A204.1 (cell line): Measurements from ENCODE around the gene GPRC5A.

ENCODE experiments used
- FAIRE-seq: peaks from 2 replicates; lab custom pipeline; 2012; peaks lifted over from hg19 to GRCh38; lab: Jason Lieb, UNC

Gene GPRC5A

DNA sequence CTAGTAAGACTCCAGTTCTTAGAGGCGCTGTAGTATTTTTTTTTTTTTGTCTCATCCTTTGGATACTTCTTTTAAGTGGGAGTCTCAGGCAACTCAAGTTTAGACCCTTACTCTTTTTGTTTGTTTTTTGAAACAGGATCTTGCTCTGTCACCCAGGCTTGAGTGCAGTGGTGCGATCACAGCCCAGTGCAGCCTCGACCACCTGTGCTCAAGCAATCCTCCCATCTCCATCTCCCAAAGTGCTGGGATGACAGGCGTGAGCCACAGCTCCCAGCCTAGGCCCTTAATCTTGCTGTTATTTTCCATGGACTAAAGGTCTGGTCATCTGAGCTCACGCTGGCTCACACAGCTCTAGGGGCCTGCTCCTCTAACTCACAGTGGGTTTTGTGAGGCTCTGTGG lies 21.3 kb downstream of the GPRC5A start:
- no peak for FAIRE-seq

DNA sequence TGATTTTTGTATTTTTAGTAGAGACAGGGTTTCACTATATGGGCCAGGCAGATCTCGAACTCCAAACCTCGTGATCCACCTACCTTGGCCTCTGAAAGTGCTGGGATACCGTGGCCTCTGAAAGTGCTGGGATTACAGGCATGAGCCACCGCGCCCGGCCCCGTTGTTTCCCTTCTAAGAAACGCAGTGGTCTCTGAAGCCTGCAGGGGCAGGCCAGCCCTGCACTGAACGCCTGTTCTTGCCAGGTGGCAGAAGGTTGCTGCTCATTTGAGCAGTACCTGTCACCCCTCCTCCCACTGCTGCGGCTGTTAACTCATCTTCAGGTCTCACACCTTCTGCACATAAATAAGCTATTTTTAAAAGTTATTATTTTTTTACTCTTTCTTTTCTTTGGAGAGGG lies 24.3 kb downstream of the GPRC5A start:
- no peak for FAIRE-seq

DNA sequence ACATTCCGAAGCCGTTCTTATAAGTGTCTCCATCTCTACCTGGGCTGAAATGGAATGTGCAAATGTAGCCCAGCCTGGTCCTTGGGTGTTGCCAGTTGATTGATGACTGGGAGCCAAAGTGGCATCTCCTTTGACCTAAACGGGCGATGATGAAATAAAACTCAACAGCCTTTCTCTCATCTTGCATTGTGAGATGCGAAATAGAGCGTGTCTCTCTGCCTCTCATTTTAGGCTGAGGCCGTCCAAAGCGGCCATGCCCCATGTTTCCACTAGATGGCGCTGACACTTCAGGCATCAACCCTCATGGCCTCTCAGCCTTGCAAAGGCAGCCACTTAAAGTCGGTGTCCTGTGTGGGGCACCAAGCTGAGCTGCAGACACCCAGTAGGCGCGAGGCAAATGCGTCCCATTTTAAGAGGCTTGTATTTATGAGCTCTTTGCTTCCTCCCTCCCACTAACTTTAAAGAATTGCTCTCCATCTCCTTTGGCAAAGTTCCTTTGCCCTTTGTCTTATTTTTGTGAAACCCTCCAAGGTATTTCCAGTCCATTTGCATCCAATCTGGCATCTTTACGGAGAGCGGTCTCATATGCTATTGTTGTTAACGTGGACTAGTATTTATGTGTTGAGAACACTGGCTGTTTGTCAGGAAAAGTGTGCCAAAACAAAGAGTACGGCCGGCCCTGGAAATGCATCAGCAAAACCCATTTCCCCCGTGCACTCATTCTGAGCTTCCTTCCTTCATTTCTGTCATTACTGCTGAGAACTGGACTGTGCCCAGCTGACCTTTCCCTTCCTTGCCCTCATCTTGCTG lies 25.0 kb downstream of the GPRC5A start:
- FAIRE-seq: peak; percentile 75

DNA sequence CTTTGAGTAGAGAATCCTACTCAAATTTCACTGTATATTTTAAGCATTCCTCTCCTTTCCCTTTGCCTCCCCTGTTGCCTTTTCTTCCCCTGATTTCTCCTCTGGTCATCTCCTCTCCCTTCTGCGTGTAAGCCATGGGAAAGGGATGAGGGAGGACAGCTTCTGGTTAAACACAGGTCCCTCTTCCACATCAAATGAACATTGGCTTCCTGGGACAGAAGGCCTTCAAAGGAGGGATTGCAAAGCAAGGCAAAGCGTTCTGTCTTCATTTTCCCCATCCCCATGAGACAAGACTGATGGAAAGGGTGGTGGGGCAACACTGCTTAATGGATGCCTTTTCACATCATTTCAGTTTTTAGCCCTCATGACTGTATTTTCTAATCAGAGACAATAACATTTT lies 26.2 kb downstream of the GPRC5A start:
- FAIRE-seq: no peak

DNA sequence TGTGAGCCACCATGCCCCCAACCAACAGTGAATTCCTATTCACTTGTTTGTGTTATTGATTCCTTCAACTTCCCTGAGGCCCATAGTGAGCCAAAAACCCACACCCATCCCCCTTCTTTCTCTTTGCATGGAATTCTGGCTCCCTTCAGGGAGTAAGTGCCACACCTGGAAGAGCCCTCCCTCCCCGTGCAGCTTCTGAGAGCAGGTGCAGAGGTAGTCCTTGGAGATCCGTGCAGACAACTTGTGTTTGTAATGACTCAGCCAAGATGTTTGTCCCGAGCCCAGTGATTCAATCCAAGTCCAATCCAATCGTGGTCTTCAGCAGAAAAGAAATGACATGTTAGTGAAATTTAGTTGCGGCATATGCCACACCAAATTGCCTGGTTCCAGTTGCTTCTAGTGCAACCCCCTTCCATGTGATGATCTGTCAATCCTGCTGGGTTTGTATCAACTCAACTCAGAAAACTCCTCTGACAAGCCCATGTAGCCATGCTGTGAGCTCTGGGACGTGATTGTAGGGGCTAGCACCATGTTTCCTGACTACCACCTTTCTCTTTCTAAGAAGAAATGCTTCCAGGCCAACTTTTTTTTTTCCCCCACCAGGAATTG lies 27.5 kb downstream of the GPRC5A start:
- FAIRE-seq: no peak

DNA sequence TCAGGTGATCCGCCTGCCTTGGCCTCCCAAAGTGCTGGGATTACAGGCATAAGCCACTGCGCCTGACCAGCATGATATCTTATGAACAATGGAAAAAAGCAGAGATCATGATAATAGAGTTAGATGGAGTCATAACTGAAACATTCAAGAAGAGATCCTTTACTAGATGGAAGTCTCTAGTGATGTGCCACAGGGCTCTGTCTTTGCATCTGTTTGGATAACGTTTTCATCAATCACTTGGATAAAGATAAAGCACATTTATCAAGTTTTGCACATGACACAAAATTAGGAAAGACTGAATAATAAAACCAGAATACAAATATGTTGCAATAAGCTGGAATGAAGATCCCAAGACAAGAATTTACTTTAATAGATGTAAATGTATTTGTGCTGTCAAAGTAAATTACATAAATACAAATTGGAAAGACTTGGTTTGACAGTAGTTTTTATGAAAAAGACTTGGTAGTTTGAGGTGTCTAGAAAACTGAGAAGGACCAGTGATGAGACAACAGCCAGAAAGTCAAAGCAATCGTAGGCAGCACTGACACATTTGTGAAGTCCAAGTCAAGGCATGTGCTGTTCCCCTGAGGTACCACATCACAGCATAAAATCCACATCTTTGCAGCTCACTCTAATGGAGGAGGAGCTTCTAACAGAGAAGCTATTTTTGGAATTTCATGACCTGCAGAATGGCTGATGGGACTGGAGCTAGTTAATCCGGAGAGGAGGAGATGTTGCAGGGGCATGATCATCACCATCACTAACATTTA lies 28.5 kb downstream of the GPRC5A start:
- FAIRE-seq: no peak

DNA sequence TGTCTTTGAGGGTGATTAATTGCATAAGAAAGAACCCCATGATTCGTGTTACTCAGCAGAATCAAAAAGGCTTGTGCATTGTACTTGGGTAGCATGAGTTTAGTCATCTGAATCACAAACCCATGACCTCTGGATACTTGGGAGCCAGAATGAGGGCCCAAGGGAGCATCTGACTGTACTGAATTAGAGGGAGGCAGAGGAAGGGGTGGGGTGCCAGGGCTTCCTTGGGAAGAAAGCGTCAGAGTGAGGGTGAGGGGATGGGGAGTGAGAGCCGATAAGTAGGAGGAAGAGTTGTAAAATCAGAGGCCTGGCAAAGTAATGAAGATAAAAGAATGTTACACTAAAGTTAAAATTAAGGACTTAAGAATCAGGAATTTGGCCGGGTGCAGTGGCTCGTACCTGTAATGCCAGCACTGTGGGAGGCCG lies 30.8 kb downstream of the GPRC5A start:
- FAIRE-seq: no peak

DNA sequence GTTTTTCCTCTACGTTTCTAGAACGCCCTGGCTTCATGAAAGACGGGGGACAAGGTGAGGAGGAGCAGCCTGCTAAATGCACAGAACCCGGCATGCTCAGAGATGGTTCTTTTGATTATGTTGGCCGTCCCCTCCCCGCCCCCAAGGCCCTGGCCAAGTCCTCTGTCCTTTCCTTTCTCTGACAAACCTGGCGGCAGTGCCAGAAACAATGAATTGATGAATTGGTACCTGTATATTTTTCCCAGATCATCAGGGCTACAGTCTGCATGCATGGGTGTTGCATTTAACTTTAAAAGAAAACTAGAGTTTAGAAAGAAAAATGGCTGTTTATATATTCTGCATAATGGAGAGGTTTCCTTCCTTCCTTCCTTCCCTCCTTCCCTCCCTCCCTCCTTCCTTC lies 31.6 kb downstream of the GPRC5A start:
- no peak for FAIRE-seq

DNA sequence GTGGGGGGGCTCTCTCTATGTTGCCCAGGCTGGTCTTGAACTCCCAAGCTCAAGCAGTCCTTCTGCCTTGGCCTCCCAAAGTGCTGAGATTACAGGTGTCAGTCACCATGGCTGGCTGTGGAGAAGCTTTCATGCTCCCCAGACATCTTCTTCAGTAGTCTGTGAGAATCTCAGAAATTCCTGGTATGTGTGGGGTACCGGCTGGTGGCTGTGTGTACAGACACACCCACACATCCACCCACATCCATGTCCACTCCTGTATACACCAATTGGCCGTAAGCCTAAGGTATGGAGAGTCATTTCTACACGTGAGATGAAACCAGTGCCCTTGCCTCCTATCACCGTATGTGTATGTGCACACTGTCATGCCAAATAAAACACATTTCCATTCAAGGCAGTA lies 32.8 kb downstream of the GPRC5A start:
- FAIRE-seq: no peak

DNA sequence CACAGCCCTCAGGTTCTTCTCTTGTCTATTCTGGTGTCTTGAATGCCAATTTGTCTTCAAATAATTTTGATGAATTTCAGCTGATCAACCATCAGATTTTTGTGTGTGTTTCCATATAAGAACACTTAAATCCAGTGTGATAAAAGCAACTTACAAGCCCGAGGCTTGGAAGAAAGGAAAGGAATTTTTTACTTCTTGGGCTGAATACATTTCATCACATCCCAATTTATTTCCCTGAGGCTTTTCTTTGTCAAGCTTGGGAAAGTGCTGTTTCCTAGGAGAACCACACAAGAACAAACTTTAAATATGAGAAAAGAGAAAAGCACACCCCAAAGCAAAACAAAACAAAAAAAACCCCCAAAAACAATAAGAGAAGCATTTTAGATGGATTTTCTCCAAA lies 34.0 kb downstream of the GPRC5A start:
- no peak for FAIRE-seq

DNA sequence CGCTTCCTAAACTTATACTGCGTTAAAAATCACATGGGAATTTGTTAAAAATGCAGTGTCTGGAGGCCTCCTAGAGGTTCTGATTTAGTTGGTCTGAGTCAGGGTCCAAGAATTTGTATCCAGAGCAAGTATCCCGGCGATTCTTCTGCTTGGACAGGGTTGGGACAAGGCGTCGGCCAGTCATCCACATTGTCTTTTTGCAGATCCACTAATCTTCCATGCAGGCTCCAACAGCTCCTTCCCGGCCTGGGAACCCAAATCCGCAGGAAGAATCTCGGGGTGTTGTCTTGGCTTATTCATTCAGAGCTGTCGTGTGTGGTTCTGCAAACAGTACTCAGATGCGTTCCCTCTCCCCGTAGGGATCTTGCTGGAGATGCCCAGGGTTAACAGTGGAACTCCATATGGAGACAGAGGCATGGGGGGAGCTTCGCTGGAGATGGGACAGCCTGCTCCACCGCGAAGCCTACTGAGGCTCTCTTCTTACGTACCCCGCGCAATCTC lies 35.3 kb downstream of the GPRC5A start:
- no peak for FAIRE-seq

DNA sequence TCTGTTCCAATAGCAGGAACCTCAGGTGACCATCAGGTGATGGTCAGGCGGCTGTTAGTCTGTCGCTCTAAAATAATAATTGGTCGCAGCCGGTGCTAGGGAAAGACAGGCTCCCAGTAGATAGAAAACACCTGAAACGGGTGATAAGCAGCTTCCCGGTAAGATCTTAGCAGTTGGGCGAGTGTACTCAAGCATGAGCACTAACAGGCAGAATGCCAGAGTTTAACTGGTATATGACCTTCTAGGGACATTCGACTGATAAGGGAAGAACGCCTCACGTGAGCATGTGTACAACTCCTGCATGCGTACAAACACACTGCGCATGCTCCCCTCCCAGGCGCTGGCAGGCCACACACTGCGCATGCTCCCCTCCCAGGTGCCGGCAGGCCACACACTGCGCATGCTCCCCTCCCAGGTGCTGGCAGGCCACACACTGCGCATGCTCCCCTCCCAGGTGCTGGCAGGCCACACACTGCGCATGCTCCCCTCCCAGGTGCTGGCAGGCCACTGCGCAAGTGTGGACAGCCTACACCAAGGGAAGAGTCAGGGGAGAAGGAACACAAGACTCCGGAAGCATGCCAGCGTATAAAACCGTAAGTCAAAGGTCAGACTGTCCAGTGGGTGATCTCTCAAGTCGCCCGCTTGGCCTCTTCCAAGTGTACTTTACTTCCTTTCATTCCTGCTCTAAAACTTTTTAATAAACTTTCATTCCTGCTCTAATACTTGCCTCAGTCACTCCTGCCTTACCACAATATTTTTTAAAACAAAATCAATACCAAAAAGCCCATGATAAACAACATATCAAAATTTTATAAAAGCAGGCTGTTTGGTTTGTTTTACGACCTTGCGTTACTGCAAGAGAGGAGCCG lies 36.1 kb downstream of the GPRC5A start:
- no peak for FAIRE-seq

DNA sequence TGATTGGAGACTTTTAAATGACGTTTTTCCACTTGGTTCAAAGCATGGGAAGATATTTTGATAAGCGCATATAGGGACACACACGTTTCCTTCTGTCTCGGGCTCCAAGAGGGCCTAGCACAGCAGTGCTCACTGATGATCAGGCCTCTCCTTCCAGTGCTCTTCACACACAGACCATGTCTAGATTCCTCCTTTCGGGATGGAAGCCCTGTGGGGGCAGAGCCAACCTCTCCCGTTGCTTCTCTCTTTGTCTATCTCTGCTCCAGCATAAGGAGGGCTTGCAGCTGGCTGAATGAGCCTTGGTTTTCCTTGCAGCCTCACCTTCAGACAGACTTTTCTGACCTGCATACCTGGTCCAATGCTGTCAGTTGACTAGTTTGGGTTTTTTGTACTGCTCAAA lies 38.3 kb downstream of the GPRC5A start:
- FAIRE-seq: no peak

DNA sequence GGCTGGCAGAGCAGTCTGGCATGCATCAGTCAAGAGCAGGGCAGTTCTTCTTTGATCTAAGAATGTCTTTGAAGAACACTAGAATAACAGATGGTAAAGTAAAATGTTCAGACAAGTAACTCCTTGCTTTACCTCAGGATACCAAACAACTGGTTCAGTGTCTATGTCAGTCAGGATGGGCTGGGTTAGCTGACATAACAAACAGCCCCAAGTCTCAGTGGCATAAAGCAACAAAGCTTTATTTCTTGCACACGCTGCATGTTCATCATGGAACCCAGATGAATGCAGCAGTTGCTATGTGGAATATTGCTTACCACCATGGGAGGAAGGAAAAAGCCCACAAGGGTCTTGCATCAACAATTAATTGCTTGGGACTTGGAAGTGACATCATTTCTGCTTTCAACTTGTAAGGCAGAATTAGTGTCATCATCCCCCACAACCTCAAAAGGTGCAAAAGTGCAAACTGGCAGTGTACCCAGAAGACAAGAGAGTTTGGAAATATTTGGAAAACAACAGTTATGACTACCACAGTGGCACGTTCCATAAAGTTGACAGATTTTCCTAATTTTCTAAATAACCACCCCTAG lies 39.4 kb downstream of the GPRC5A start:
- FAIRE-seq: no peak

DNA sequence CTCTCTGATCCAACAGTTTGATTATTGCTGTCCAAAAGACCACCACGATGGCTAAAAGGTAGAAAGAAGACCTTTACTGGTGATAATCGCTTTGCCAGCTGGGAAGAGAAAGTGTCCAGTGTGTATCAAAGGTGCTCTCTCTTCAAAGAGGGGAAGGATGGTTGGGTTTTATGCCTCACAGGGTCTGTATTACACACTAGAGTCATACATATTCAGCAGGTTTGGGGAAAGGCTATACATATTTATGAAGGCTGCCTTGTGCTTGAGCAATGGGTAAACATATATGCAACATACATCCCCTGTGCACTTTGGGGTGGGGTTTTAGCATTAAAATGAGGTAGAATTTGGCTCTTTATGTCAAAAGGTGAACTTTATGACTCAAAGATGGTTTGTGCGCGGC lies 42.4 kb downstream of the GPRC5A start:
- FAIRE-seq: no peak

DNA sequence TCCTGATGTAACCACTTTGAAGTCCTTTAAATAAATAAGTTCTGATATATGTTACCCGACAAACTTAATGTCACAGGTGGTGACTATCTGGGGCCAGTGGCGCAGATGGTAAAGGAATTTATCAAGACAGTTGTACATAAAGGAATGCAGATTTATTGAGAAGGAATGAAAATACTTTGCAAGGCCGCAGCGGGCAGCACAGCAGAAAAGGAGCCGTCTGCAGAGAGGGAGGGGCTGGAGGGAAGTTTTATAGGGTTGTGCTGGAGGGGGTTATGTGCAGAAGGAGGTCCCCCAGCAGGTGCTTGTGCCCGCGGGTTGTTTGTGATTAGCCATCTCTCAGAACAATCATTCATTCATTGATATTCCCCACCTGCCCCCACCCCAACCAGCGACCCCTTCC lies 43.2 kb downstream of the GPRC5A start:
- FAIRE-seq: no peak

DNA sequence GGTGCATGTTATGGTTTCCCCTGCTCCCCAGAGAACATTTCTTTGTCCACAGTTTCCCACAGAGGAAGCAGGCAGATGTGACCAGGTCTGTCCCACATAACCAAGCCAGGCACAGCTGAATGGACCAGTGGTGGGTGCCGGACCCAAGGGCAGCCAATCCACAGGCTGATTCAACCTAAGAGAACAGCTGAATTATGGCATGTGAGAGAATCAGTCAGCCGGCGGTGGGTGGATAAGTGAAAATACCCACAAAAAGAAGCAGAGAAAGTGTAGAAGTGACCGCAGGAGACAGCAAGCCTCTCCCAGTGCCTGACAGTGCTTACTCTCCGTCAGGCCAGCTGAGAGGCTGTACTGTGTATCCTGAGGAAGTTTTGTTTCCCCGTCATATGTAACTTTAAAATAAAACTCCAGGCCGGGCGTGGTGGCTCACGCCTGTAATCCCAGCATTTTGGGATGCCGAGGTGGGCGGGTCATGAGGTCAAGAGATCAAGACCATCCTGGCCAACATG lies 45.7 kb downstream of the GPRC5A start:
- no peak for FAIRE-seq

DNA sequence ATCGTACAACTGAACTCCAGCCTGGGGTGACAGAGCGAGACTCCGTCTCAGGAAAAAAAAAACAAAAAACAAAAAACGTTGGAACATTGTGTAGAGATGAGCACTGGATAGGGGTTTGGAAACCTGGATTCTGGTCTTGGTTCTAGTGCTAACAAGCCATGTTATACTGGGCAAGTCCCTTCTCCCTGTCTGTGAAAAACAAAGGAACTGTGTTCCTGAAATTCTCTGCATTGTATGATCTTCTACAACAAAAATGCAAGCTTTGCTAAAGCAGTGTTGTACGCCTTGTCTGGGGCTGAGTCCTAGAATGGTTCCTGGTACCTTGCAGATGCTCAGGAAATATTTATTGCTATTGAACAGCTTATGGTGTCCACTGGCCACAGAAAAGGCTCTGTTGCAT lies 47.2 kb downstream of the GPRC5A start:
- FAIRE-seq: no peak

DNA sequence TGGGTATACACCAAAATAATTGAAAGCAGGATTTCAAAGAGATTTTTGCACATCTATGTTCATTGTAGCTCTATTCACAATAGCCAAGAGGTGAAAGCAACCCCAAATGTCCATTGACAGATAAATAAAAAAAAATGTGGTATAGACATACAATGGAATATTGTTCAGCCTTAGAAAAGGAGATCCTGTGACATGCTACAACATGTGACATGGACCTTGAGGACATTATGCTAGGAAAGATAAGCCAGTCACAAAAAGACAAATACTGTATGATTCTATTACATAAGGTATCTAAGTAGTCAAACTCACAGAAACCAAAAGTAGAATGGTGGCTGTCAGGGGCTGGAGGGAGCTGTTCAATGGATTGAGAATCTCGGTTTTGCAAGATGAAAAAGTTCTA lies 48.5 kb downstream of the GPRC5A start:
- no peak for FAIRE-seq

DNA sequence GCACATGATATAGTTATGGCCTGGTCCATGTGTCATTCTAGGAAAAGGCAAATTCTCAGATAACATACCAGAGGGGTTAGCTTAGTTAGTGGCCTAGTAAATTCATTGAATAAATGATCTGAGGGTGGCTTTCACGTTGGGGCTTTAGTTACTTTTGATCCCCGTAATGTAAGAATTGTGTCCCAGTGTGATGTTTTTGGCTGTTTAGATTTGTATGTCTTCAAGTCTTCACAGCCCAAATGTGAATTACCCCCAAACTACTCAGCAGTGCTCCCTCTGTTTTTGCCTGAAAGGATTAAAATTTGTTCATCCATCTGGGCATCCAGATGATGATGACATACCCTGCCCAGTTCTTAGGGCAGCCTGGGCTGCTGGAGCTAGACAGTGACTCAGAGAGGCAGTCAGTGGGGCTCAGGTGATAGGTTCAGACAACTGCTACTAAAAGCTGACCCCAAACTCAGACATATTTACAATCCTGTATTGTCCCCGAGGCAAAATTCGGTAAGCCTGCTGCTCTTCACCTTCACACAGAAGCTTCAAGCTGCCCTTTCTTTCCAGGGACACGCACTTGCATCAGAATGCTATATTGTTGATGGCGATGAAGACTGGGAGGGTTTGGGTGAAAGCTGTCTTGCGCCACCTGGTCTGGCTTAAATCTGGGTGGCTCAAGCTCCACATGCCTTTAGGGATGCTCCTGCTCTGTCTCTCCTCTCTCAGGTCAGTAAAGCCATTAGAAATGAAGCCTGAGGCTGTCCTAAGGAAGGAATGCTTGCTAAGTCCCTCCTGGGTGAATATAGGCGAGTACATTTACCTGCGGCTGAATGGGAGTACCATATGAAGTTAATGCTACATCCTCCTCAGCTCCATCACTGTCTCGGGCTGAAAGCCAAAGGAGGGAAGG lies 50.3 kb downstream of the GPRC5A start:
- no peak for FAIRE-seq
